OCI-LY1 (cell line): ENCODE measurements around the gene IQCM.

Source experiments
- EZH2 ChIP-seq: fragments of 200-600 bp; sonication (generic), shearing (Covaris generic); IDR thresholded peaks from 2 replicates; pipeline ENCODE4 v1.8.0; 2017; ENCODE audit warnings: borderline replicate concordance, mixed run types, mild to moderate bottlenecking, antibody characterized with exemption, low read length, moderate library complexity, mixed read lengths
- TF ChIP-seq, protein P1 (sequence below): fragments of 200-600 bp; sonication (generic), shearing (Covaris generic); IDR thresholded peaks from 2 replicates; pipeline ENCODE4 v1.5.1; 2017; ENCODE audit warnings: mild to moderate bottlenecking, antibody characterized with exemption, low read length, moderate library complexity, mixed read lengths

DNA sequence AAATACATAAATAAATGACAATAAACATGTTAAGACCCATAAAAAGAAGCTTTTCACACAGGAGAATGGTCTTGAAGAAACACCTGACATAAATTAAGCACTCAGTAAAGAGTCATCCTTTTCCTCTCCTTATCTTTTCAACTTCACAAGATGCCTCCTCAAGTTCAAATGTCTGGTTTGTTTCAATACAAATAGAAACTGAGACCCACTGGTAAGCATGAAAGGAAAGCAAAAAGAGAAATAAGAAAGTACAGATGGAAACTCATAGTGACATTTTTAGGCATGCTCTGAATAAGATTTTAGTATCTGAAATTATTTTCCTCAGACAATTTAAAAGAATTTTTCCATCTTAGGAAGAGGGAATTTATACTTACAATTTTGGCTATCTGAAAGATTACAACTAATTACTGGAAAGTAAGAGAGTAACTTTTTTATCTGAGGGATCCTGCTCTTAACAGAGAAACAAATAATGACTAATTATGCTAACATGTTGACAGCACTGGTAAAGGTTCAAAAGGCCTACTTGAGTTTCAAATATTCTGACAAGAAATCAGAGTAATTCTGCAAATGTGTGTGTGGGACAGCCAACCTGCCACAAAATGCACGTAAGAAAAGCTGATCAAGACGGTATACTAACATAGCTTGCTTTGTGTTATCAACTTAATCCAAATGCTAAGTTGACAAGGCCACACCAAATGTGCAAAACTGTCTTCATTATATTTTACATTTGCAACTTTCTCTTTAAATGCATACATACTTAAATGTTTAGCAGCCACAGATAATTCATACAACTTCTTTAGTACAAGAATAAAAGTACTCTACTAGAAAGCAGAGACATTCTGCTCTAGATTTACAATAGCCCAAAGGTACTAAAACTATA lies 113.0 kb downstream of the IQCM start:
- TF ChIP-seq, protein P1, sequence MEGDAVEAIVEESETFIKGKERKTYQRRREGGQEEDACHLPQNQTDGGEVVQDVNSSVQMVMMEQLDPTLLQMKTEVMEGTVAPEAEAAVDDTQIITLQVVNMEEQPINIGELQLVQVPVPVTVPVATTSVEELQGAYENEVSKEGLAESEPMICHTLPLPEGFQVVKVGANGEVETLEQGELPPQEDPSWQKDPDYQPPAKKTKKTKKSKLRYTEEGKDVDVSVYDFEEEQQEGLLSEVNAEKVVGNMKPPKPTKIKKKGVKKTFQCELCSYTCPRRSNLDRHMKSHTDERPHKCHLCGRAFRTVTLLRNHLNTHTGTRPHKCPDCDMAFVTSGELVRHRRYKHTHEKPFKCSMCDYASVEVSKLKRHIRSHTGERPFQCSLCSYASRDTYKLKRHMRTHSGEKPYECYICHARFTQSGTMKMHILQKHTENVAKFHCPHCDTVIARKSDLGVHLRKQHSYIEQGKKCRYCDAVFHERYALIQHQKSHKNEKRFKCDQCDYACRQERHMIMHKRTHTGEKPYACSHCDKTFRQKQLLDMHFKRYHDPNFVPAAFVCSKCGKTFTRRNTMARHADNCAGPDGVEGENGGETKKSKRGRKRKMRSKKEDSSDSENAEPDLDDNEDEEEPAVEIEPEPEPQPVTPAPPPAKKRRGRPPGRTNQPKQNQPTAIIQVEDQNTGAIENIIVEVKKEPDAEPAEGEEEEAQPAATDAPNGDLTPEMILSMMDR: no peak
- no peak for TF ChIP-seq EZH2
